Measurements from ENCODE around the gene ARHGEF25.
"Not testable (repeated sequence)": the region's sequence is repeated elsewhere in the genome, so short reads cannot be mapped to it uniquely, and the experiment has no call there.

Gene ARHGEF25

GRCh38 chr12:57622293-57623245 is 11.3 kb downstream of the ARHGEF25 start:
- DNase-seq: no peak

- DNase-seq: no peak
Observed at GRCh38 chr12:57623385-57623784, 12.2 kb downstream of the ARHGEF25 start.

- no peak for DNase-seq
Observed at GRCh38 chr12:57623811-57624390, 12.7 kb downstream of the ARHGEF25 start.

DNA sequence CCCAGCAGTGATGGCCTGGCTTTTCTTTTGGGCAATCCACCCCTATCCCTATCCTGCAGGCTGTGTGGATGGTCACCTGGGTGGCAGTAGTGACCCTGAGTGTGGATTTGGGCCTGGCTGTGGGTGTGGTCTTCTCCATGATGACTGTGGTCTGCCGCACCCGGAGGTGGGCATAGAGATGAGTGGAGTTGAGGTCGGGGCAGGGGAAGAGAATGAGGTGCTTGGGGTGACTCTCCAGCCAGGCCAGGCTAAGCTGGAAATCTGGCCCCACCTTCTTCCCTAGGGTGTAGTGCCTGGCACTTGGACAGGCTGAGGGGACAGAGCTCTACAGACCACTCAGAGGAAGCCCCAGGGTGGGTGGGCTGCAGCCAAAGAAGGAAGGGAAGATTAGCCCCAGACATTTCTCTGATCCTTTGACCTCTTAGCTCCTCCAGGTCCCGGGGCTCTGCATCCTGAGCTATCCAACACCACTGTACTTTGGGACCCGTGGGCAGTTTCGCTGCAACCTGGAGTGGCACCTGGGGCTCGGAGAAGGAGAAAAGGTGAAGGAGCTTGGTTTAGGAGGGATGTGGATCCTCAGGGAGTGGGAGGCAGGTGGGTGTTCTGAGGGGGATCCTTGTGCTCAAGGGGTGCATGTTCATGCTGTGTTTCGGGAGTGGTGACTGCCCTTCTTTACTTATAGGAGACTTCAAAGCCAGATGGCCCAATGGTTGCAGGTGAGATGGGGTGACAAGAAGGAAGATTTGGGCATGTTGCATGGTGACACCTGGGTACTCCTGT is 13.4 kb downstream of the ARHGEF25 start:
- no peak for DNase-seq

DNA sequence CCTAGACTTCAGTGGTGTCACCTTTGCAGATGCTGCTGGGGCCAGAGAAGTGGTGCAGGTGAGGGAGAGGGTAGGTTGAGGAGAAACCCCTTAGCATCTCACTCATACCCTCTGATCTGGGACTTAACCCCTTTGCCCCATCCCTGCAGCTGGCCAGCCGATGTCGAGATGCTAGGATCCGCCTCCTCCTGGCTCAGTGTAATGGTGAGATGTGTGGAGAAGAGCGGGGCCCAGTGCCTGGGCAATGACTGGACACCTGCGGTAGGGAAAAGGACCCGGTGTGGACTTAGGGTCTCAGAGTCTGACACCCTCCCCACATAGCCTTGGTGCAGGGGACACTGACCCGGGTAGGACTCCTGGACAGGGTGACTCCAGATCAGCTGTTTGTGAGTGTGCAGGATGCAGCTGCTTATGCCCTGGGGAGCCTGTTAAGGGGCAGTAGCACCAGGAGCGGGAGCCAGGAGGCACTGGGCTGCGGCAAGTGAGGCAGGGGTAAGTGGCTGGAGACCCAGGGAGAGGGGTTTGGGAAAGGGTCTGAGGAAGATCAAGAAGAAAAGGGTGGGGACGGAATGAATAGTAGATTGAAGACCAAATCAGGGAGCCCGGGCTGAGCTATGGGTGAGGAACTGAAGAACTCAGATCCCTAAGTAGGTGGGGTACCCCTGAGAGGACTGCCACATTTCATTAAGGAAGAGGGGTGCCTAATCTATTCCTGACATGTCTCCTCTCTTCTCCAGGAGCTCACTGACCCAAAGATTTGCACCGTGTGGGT is 14.2 kb downstream of the ARHGEF25 start:
- DNase-seq: no peak

DNA sequence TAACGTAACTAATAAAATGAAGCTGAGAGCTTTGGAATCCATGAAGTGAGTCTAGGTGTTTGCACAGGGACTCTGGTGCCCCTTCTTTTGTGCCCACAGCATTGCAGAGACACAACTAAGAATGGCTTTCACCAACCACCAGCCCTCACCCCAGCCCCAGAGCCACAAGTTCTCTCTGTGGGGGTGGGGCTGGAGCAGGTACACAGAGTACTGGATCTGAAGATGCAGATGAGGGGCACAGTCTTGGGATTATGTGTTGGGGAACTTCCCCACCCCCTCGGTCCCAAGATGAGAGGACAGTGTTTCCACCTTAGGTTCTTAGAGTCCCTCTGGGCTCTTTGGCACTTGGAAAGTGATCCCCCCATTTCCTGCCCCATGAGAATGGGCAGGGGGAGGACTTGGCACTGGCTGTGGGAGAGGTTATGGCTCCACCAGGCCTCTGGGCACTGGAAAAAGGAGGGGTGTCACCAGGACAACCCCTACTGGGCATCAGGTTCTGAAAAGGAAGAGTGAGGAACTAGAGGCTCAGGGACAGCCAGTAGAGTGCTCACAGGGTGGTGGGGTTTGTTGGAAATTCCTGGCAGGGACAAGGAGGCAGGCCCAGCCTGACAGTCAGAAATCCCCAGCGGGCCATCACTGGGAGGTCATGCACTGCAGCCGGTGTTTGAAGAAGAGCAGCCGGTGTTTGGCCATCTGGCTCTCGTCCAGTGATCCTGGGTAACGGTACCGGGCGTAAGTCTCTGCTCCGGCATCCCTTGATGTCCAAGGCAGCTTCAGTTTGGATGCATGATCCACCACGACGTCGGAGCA is 15.1 kb downstream of the ARHGEF25 start:
- no peak for DNase-seq

GRCh38 chr12:57626921-57627445 is 15.7 kb downstream of the ARHGEF25 start:
- DNase-seq: no peak

- DNase-seq: no peak
Observed at GRCh38 chr12:57627501-57628279, 16.5 kb downstream of the ARHGEF25 start.

DNA sequence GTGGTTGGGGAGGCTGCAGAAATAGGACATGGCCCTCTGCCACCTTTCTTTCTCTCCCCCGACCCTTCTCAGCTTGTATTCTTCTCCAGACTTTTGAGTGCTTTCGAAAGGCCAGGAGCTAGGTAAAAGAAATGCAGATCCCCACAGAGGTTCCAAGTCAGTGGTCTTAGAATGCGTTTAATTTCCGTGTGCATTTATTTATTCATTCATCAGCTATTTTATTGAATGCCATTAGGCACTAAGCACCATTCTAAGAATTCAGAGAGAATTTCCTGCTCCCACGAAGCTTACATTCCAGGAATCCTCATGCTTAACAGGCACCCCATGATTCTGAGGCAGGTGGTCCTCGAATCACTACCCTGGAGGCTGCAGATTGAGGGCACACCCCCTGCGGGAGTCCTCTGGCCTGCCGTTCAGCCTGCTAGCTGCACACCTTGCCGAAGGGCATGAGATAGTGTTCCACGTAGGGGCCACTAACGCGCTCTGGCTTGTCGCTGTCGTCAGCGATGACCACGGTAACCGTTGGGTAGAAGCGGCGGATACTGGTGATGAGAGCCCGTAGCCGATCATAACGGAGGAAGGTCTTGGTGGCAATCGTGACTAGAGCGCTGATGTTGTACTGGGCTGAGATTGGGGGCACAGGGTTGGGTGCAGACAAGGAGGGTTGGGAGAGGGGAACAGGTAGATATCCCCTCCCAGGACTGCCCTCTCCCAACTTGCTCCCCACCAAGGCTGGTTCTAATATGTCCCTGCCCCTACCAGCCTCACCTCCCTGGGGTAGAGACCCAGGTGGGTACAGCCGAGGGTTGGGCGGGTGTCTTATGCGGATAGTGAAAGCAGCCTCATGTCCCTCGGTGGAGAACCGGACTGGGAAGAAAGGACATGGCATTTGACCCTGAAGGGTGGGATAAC is 17.3 kb downstream of the ARHGEF25 start:
- no peak for DNase-seq

- DNase-seq: no peak
Observed at GRCh38 chr12:57629897-57630471, 18.7 kb downstream of the ARHGEF25 start.

DNA sequence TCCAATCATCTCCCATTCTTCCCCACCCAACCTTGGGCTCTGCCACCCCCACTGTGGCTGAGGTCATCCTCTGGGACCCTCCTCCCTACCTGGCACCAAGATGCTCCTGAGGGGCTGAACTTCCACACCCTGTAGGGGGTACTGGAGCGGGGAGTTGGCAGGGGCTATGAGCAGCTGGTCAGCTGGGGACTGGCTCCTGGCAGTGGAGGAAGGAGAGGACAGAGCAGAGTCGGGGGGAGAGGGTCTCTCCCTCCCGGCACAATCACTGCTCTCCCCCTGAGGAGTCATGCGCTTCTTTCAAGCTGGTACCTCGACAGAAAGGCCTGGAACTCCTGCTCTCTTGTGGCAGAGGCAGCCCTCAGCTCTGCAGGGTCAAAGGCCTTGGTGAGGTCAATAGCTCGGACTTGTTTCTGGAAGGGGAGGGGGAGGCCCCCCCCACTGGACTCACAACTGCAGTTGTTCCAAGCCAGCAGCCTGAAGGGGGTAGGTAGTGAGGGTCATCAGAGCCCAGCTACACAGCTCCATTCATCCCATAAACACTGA is 19.7 kb downstream of the ARHGEF25 start:
- DNase-seq: no peak

DNA sequence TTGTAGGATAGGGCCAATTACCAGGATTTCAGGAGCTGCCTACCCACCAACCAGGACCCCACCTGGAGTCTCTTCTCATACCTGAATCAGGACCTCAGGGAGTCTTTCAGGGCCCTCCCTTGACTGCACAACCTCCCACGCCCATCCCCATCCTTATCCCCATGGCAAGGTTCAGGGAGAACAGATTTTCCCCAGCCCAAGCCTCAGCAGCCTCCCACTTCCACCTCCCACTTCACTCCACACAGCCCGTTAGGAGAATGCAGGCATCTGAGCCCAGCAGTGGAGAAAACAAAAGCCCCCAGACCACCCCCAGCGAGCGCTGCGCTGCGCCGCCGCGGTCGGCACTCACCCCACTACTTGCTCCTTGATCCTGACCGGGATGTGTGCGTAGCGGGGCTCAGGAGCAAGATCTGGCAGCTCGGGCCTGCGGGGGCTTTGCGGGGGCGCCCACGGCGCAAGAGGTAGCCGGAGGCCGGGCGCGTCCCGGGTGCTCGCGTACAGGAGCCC is 20.4 kb downstream of the ARHGEF25 start:
- no peak for DNase-seq

DNA sequence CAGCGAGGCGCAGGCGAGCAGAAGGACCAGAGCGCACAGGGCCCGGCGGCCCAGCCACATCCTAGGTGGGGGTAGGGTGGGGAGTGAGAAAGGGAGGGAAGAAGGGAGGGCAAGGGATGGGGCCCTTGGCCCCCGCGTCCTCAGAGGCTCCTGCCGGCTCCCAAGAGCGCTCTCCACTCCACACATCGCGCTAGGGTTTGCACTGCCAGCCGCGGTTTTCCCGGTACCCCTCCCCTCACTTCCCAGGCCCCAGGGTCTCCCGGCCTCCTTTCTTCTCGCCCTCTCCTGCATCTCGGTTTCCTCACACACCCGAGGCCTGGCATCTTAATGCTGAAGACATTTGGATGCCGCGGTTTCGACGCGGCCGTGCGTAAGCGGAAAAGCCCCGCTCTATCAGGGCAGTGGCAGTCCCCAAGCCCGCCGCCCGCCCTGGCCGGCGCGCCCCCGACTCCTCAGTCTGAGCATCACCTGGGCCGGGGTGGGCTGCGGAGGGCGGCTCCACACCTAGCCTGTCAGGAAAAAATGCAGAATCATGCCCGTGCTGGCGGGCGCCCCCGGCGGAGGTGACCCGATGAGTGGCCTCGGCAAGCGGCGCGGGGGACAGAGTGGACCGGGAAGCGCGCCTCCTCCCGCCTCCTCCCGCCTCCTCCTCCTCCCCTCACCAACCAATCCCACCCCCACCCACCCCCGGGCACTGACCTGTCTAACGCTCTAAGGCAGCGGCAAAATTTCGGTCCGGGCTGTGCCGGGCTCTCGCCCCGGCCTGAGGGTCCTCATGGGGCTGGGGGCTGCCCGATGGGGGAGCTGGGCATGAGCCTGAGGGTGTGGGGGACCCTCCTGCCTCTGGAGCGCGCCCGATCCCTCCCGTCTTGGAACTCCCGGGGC is 21.1 kb downstream of the ARHGEF25 start:
- no peak for DNase-seq

GRCh38 chr12:57632958-57633840 is 22.0 kb downstream of the ARHGEF25 start, which contains the start of gene B4GALNT1:
Gene B4GALNT1, minus strand, starts transcription at chr12:57633201. Its CDS starts 1,069 bp downstream, at chr12:57632132.
- peak; percentile 67 for DNase-seq

GRCh38 chr12:57636731-57637130 is 25.5 kb downstream of the ARHGEF25 start:
- not testable (repeated sequence) for DNase-seq

- DNase-seq: no peak
Observed at GRCh38 chr12:57637364-57637763, 26.1 kb downstream of the ARHGEF25 start.

All from CD4-positive, alpha-beta T cell treated with Interleukin-17A for 1 hour (primary cell).